Measurements from ENCODE around the gene LRRIQ4.

The LRRIQ4 gene

DNA sequence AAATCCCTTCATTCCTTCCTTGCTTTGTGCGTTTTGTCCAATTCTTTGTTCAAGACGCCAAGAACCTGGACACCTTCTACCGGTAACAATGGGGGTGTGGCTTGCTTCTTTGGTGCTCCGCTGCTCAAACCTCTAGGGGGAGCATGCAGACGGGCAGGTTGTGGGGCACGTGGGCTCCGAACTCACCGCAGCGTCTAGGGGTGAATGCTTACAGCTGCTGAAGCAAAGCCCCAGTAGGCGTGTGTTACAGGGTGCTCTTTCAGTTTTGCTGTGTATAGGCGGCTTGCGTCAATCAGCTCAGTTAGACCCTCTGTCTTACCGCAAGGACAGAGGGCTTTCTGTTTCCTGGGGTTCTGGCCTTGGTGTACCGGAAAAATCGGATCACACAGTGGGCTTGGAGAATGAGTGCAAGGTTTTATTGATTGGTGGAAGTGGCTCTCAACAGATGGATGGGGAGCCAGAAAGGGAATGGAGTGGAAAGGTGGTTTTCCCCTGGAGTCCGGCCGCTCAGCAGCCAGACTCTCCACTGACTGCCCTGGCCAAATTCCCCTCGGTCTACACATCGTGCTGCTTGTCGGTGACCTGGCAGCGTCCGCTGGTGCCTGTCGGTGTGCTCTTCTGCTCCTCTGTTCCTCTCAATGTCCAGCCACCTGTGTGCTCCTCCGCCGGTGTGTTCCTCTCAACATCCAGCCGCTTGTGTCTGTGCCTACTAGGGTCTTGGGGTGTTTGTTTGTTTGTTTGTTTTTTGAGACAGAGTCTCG is 1.3 kb downstream of the LRRIQ4 start:
- TF ChIP-seq, protein P1, sequence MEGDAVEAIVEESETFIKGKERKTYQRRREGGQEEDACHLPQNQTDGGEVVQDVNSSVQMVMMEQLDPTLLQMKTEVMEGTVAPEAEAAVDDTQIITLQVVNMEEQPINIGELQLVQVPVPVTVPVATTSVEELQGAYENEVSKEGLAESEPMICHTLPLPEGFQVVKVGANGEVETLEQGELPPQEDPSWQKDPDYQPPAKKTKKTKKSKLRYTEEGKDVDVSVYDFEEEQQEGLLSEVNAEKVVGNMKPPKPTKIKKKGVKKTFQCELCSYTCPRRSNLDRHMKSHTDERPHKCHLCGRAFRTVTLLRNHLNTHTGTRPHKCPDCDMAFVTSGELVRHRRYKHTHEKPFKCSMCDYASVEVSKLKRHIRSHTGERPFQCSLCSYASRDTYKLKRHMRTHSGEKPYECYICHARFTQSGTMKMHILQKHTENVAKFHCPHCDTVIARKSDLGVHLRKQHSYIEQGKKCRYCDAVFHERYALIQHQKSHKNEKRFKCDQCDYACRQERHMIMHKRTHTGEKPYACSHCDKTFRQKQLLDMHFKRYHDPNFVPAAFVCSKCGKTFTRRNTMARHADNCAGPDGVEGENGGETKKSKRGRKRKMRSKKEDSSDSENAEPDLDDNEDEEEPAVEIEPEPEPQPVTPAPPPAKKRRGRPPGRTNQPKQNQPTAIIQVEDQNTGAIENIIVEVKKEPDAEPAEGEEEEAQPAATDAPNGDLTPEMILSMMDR (IDR thresholded peaks at IDR 0.05), result no peak

DNA sequence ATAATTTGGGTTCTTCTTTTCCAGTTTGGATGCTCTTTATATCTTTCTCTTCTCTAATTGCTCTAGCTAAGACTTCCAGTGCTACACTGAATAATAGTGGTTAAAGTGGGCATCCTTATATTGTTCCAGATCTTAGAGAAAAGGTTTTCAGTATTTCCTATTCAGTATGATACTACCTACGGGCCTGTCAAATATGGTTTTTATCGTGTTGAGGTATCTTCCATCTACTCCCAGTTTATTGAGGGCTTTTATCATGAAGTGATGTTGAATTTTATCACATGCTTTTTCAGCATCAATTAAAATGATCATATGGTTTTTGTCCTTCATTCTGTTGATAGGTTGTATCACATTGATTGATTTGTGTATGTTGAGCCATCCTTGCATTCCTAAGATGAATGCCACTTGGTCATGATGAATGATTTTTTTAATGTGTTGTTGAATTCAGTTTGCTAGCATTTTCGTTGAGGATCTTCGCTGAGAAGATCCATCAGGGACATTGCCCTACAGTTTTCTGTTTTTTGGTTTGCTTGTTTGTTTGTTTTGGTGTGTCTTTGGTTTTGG is 3.0 kb downstream of the LRRIQ4 start:
- TF ChIP-seq, protein P1 (IDR thresholded peaks at IDR 0.05), result no peak

DNA sequence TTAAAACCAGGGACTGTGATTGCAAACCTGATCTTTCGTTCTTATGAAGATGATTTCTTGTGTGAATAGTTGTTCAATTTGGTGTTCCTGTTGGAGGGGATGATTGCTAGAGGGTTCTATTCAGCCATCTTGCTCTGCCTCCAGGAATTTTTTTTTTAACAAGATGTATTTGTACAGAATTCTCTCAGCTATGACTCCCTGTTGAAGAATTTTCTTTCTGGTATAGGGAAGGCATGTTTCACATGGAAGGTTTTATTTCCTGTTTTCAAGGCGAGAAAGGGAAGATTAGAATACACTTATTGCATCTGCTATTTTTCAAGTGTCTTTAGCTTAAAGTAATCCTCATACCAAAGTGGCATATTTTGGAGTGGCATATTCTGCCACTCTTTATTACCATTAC is 5.6 kb downstream of the LRRIQ4 start:
- TF ChIP-seq, protein P1 (IDR thresholded peaks at IDR 0.05), result no peak

DNA sequence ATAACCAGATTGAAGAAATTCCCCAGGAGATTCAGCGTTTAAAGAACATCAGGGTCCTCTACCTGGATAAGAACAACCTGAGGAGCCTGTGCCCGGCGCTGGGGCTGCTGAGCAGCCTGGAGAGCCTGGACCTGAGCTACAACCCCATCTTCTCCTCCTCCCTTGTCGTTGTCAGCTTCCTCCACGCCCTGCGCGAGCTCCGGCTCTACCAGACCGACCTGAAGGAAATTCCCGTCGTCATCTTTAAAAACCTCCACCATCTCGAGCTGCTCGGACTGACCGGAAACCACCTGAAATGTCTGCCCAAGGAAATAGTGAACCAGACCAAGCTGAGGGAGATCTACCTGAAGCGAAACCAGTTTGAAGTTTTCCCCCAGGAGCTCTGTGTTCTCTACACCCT is 9.4 kb downstream of the LRRIQ4 start:
- TF ChIP-seq, protein P1 (IDR thresholded peaks at IDR 0.05), result no peak

DNA sequence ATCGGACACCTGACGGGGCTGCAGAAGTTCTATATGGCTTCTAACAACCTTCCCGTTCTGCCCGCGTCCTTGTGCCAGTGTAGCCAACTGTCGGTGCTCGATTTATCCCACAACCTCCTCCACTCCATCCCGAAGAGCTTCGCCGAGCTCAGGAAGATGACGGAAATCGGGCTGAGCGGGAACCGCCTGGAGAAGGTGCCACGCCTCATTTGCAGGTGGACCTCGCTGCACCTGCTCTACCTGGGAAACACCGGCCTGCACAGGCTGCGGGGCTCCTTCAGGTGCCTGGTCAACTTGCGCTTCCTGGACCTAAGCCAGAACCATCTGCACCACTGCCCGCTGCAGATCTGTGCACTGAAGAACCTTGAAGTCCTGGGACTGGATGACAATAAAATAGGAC is 9.9 kb downstream of the LRRIQ4 start:
- TF ChIP-seq, protein P1 (IDR thresholded peaks at IDR 0.05), result no peak

DNA sequence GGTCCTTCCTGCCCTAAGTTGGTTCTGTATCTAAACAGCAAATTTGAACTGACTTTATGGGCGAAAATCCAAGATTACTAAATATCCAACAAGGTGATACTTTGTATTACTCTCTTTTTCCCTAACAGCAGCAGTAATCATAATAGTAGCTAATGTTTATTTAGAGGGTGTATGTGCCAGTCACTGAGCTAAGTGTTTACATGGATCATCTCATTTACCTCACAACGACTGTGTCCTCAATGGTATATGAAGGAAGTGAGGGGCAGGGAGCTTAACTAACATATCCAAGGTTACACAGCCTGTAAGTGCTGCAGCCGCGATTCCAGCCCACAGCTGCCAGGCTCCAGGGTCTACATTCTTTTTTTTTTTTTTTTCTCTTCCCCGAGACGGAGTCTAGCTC is 10.3 kb downstream of the LRRIQ4 start:
- TF ChIP-seq, protein P1 (IDR thresholded peaks at IDR 0.05), result no peak

DNA sequence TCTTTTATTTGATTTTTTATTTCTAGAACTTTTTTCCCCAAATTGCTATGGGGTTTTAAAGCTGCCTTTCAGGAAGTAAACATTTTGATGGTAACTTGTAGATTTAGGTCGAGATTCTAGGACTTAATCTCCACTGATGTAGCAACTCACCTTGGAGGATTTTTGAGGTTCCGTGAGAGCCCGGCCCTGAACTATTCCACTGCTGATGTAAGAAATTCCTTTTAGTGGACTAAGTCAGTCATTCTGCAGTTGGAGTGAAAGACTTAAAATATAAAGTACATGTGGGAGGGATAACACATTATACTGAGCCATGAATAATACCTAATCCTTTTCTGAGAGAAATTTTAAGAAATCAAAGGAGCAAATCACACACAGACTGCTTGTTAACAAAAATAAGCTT is 12.6 kb downstream of the LRRIQ4 start:
- TF ChIP-seq, protein P1 (IDR thresholded peaks at IDR 0.05), result no peak
